Measurements from ENCODE around the gene FOSB. TPM values are rescaled to one million over a fixed set of nuclear protein-coding genes. Genes with fewer than 3 reads are reported as not detected.

The FOSB gene
- total and polyA plus RNA-seq, 4 donors, result 7.9 to 24.2 (median 16.4) TPM

DNA sequence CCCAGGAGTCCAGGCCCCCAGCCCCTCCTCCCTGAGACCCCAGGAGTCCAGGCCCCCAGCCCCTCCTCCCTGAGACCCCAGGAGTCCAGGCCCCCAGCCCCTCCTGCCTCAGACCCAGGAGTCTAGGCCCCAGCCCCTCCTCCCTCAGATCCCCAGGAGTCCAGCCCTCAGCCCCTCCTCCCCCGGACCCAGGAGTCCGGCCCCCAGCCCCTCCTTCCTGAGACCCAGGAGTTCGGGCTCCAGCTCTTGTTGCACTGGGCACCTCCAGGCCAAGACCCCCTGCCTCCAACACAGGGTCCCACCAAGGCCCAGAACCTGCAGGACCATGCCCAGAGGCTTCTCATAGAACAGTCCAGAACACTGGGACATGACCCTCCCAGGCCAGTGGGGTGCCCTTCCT is 47.9 kb upstream of the FOSB start:
- DNase-seq (no peak), ATAC-seq (ENCODE audit: insufficient read depth, low FRiP score) (no peak)
- Histone ChIP-seq H3K4me3 (no peak overlapping the region), H3K36me3 (ENCODE audit: control insufficient read depth in 4 of 4, insufficient read depth in 4 of 4, low read length in 4 of 4) (peaks cover 2 to 34% (median 13%) of the 10 kb centered on the region in 4 donors), H3K9me3 (ENCODE audit: control insufficient read depth in 4 of 4, insufficient read depth in 3 of 4, low read length in 3 of 4) (no peaks in the 10 kb centered on the region), H3K4me1 (ENCODE audit: control insufficient read depth in 5 of 5, insufficient read depth in 5 of 5, low read length in 5 of 5) (peaks cover 0 to 14% (median 3%) of the 10 kb centered on the region in 5 donors), H3K27me3 (ENCODE audit: control insufficient read depth in 3 of 3, insufficient read depth in 3 of 3, low read length in 2 of 3) (no peaks in the 10 kb centered on the region), H3K9ac (ENCODE audit: insufficient read depth in 1 of 2, low read length in 2 of 2) (no peak overlapping the region), H3K27ac (ENCODE audit: low read depth in 1 of 2, low read length in 1 of 2) (no peak overlapping the region)
- TF ChIP-seq, protein P1, sequence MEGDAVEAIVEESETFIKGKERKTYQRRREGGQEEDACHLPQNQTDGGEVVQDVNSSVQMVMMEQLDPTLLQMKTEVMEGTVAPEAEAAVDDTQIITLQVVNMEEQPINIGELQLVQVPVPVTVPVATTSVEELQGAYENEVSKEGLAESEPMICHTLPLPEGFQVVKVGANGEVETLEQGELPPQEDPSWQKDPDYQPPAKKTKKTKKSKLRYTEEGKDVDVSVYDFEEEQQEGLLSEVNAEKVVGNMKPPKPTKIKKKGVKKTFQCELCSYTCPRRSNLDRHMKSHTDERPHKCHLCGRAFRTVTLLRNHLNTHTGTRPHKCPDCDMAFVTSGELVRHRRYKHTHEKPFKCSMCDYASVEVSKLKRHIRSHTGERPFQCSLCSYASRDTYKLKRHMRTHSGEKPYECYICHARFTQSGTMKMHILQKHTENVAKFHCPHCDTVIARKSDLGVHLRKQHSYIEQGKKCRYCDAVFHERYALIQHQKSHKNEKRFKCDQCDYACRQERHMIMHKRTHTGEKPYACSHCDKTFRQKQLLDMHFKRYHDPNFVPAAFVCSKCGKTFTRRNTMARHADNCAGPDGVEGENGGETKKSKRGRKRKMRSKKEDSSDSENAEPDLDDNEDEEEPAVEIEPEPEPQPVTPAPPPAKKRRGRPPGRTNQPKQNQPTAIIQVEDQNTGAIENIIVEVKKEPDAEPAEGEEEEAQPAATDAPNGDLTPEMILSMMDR (IDR thresholded peaks at IDR 0.05; ENCODE audit: control extremely low read depth, extremely low read depth), result no peak
- 38 to 60% methylated on average over 3 of the region's 3 CpGs for WGBS, 2 donors

DNA sequence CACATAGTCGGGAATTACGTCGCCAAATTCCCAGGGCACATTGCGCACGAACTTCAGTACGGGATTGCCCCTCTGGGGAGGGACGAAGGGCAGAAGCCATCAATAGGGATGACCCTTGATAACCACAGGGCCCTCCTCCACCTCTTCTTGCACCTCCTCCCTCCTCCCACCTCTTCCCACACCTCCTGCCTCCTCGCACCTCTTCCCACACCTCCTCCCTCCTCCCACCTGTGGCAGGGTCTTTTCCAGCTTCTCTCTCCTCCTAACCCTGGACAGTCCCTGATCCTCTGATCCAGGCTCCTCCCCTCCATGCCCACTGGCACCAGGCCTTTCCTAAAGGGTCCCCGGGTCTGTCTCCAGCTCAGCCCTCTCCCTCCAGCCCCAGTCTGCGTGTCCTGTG is 47.4 kb upstream of the FOSB start:
- 79 to 87% methylated on average over 10 of the region's 10 CpGs for WGBS, 2 donors
- Histone ChIP-seq H3K4me1 (ENCODE audit: control insufficient read depth in 5 of 5, insufficient read depth in 5 of 5, low read length in 5 of 5) (peaks cover 0 to 14% (median 3%) of the 10 kb centered on the region in 5 donors), H3K4me3 (no peak overlapping the region), H3K9me3 (ENCODE audit: control insufficient read depth in 4 of 4, insufficient read depth in 3 of 4, low read length in 3 of 4) (no peaks in the 10 kb centered on the region), H3K9ac (ENCODE audit: insufficient read depth in 1 of 2, low read length in 2 of 2) (no peak overlapping the region), H3K27me3 (ENCODE audit: control insufficient read depth in 3 of 3, insufficient read depth in 3 of 3, low read length in 2 of 3) (no peaks in the 10 kb centered on the region), H3K36me3 (ENCODE audit: control insufficient read depth in 4 of 4, insufficient read depth in 4 of 4, low read length in 4 of 4) (peaks cover 2 to 34% (median 13%) of the 10 kb centered on the region in 4 donors), H3K27ac (ENCODE audit: low read depth in 1 of 2, low read length in 1 of 2) (no peak overlapping the region)
- no peak for ATAC-seq (ENCODE audit: insufficient read depth, low FRiP score)
- TF ChIP-seq, protein P1 (IDR thresholded peaks at IDR 0.05; ENCODE audit: control extremely low read depth, extremely low read depth), result no peak
- DNase-seq, result no peak

- Histone ChIP-seq H3K36me3 (ENCODE audit: control insufficient read depth in 4 of 4, insufficient read depth in 4 of 4, low read length in 4 of 4) (peaks cover 2 to 32% (median 12%) of the 10 kb centered on the region in 4 donors), H3K4me3 (no peak overlapping the region), H3K9me3 (ENCODE audit: control insufficient read depth in 4 of 4, insufficient read depth in 3 of 4, low read length in 3 of 4) (no peaks in the 10 kb centered on the region), H3K4me1 (ENCODE audit: control insufficient read depth in 5 of 5, insufficient read depth in 5 of 5, low read length in 5 of 5) (peaks cover 0 to 14% (median 3%) of the 10 kb centered on the region in 5 donors), H3K9ac (ENCODE audit: insufficient read depth in 1 of 2, low read length in 2 of 2) (no peak overlapping the region), H3K27ac (ENCODE audit: low read depth in 1 of 2, low read length in 1 of 2) (no peak overlapping the region), H3K27me3 (ENCODE audit: control insufficient read depth in 3 of 3, insufficient read depth in 3 of 3, low read length in 2 of 3) (no peaks in the 10 kb centered on the region)
- TF ChIP-seq, protein P1 (IDR thresholded peaks at IDR 0.05; ENCODE audit: control extremely low read depth, extremely low read depth), result no peak
- 87 to 97% methylated on average over 6 of the region's 6 CpGs for WGBS, 2 donors
- ATAC-seq (ENCODE audit: insufficient read depth, low FRiP score), result no peak
- no peak for DNase-seq
These were observed 46.9 kb upstream of the FOSB start for GRCh38 chr19:45420871-45421270.

DNA sequence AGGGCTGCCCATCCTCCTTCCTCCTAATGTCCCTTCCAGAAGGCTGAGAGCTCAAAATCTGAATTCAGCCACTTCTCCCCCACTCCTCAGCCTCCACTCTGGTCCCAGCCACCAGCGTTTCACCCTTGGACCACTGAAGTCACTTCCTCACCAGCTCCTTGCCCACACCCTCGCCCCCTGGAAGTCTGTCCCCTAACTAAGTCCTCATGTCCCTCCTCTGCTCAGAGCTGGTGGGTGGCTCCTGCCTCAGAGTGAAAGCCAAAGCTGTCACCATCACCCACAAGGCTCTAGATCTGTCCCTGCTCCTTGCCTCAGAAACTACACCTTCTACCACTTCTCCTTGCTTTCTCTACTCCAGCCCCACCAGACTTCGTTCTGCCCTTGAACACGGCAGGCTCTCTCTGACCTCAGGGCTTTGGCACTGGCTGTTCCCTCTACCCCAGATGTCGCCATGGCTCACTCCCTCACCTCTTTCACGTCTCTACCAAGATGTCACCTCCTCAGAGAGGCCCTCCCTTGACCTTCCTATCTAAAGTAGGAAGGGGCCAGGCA is 45.8 kb upstream of the FOSB start:
- TF ChIP-seq, protein P1 (IDR thresholded peaks at IDR 0.05; ENCODE audit: control extremely low read depth, extremely low read depth), result no peak
- no peak for DNase-seq
- Histone ChIP-seq H3K4me1 (ENCODE audit: control insufficient read depth in 5 of 5, insufficient read depth in 5 of 5, low read length in 5 of 5) (peaks cover 0 to 14% (median 3%) of the 10 kb centered on the region in 5 donors), H3K4me3 (no peak overlapping the region), H3K9ac (ENCODE audit: insufficient read depth in 1 of 2, low read length in 2 of 2) (no peak overlapping the region), H3K27me3 (ENCODE audit: control insufficient read depth in 3 of 3, insufficient read depth in 3 of 3, low read length in 2 of 3) (no peaks in the 10 kb centered on the region), H3K27ac (ENCODE audit: low read depth in 1 of 2, low read length in 1 of 2) (peak overlapping the region in 1 of 2 donors; percentile 42), H3K9me3 (ENCODE audit: control insufficient read depth in 4 of 4, insufficient read depth in 3 of 4, low read length in 3 of 4) (no peaks in the 10 kb centered on the region), H3K36me3 (ENCODE audit: control insufficient read depth in 4 of 4, insufficient read depth in 4 of 4, low read length in 4 of 4) (peaks cover 2 to 27% (median 10%) of the 10 kb centered on the region in 4 donors)
- no peak for ATAC-seq (ENCODE audit: insufficient read depth, low FRiP score)
- WGBS, 2 donors, result 78 to 83% methylated on average over 6 of the region's 6 CpGs

Data from lung (tissue), 12 donors.